T-helper 2 cell treated with Interferon-gamma antibody and Interleukin-4, amounts not matched to agents 5 μg/mL and 100 μg/mL, for 36 hours (primary cell): ENCODE results near the gene ZNF654.

Experiments
- DNase-seq: peaks from one replicate; pipeline ENCODE4 v3.0.0; 2021; ENCODE audit warnings: low spot score
- H3K27ac Mint-ChIP-seq: one replicate; pipeline ENCODE4 v1.8.0; 2021; ENCODE audit warnings: mild to moderate bottlenecking, mixed read lengths
- H3K27me3 Mint-ChIP-seq: one replicate; pipeline ENCODE4 v1.8.0; 2021; ENCODE audit warnings: low read depth, mixed read lengths
- H3K36me3 Mint-ChIP-seq: one replicate; pipeline ENCODE4 v1.8.0; 2021; ENCODE audit warnings: low read depth, mixed read lengths
- H3K4me1 Mint-ChIP-seq: one replicate; pipeline ENCODE4 v1.8.0; 2021; ENCODE audit warnings: low read depth, mixed read lengths
- H3K4me3 Mint-ChIP-seq: one replicate; pipeline ENCODE4 v1.8.0; 2022; ENCODE audit warnings: mild to moderate bottlenecking, moderate library complexity, mixed read lengths
- H3K9me3 Mint-ChIP-seq: one replicate; pipeline ENCODE4 v1.8.0; 2021; ENCODE audit warnings: mixed read lengths

ZNF654 gene

GRCh38 chr3:88133711-88134263 lies 74.7 kb downstream of the ZNF654 start:
- Mint-ChIP-seq H3K4me1 (peaks cover 10% of the 10 kb centered on the region), H3K36me3 (peaks cover 32% of the 10 kb centered on the region), H3K27me3 (no peaks in the 10 kb centered on the region), H3K4me3 (no peak overlapping the region), H3K9me3 (no peaks in the 10 kb centered on the region), H3K27ac (peak overlapping the region; percentile 27)
- no peak for DNase-seq

GRCh38 chr3:88137836-88138235 lies 78.8 kb downstream of the ZNF654 start:
- Mint-ChIP-seq H3K36me3 (peaks cover 41% of the 10 kb centered on the region), H3K4me1 (peaks cover 15% of the 10 kb centered on the region), H3K27me3 (no peaks in the 10 kb centered on the region), H3K4me3 (no peak overlapping the region), H3K9me3 (no peaks in the 10 kb centered on the region), H3K27ac (no peak overlapping the region)
- DNase-seq, result no peak

- H3K27ac Mint-ChIP-seq, result no peak overlapping the region
- H3K4me3 Mint-ChIP-seq, result no peak overlapping the region
- peaks cover 32% of the 10 kb centered on the region for H3K36me3 Mint-ChIP-seq
- H3K4me1 Mint-ChIP-seq, result peaks cover 8% of the 10 kb centered on the region
- no peak for DNase-seq
- no peaks in the 10 kb centered on the region for H3K27me3 Mint-ChIP-seq
- no peaks in the 10 kb centered on the region for H3K9me3 Mint-ChIP-seq
These were observed 82.5 kb downstream of the ZNF654 start for GRCh38 chr3:88141458-88142083.

GRCh38 chr3:88142094-88142624 lies 83.1 kb downstream of the ZNF654 start:
- no peak overlapping the region for H3K27ac Mint-ChIP-seq
- no peak for DNase-seq
- H3K9me3 Mint-ChIP-seq, result no peaks in the 10 kb centered on the region
- no peaks in the 10 kb centered on the region for H3K27me3 Mint-ChIP-seq
- H3K4me1 Mint-ChIP-seq, result peaks cover 10% of the 10 kb centered on the region
- H3K36me3 Mint-ChIP-seq, result peaks cover 30% of the 10 kb centered on the region
- no peak overlapping the region for H3K4me3 Mint-ChIP-seq

GRCh38 chr3:88147261-88147660 lies 88.2 kb downstream of the ZNF654 start:
- Mint-ChIP-seq H3K4me1 (peaks cover 25% of the 10 kb centered on the region), H3K36me3 (peaks cover 16% of the 10 kb centered on the region), H3K4me3 (no peak overlapping the region), H3K9me3 (no peaks in the 10 kb centered on the region), H3K27ac (no peak overlapping the region), H3K27me3 (no peaks in the 10 kb centered on the region)
- no peak for DNase-seq

GRCh38 chr3:88148651-88149050 lies 89.6 kb downstream of the ZNF654 start:
- Mint-ChIP-seq H3K4me1 (peaks cover 33% of the 10 kb centered on the region), H3K36me3 (peaks cover 13% of the 10 kb centered on the region), H3K4me3 (peak overlapping the region; percentile 98), H3K27ac (peak overlapping the region; percentile 98), H3K27me3 (no peaks in the 10 kb centered on the region), H3K9me3 (no peaks in the 10 kb centered on the region)
- DNase-seq, result no peak

GRCh38 chr3:88149101-88149508 lies 90.0 kb downstream of the ZNF654 start:
- DNase-seq, result no peak

GRCh38 chr3:88149509-88150362 lies 90.7 kb downstream of the ZNF654 start, which contains the start of gene C3orf38:
TSS of gene C3orf38 (plus strand) at chr3:88149959. CDS start at chr3:88150053, 94 bp downstream.
- peak; percentile 82 for DNase-seq
- Mint-ChIP-seq H3K36me3 (peaks cover 17% of the 10 kb centered on the region), H3K27ac (peak within 1 kb of the TSS; percentile 99), H3K27me3 (no peaks in the 10 kb centered on the region), H3K9me3 (no peaks in the 10 kb centered on the region), H3K4me3 (peak within 1 kb of the TSS; percentile 98), H3K4me1 (peaks cover 33% of the 10 kb centered on the region)

More at GRCh38 chr3:88149101-88149508, 90.0 kb downstream of the ZNF654 start:
- H3K27ac Mint-ChIP-seq, result peak overlapping the region; percentile 98
- no peaks in the 10 kb centered on the region for H3K27me3 Mint-ChIP-seq
- peaks cover 33% of the 10 kb centered on the region for H3K4me1 Mint-ChIP-seq
- H3K36me3 Mint-ChIP-seq, result peaks cover 13% of the 10 kb centered on the region
- peak overlapping the region; percentile 98 for H3K4me3 Mint-ChIP-seq
- H3K9me3 Mint-ChIP-seq, result no peaks in the 10 kb centered on the region

- Mint-ChIP-seq H3K27me3 (no peaks in the 10 kb centered on the region), H3K4me3 (peak overlapping the region; percentile 98), H3K4me1 (peaks cover 33% of the 10 kb centered on the region), H3K27ac (peak overlapping the region; percentile 99), H3K36me3 (peaks cover 14% of the 10 kb centered on the region), H3K9me3 (no peaks in the 10 kb centered on the region)
- peak; percentile 19 for DNase-seq
These were observed 91.3 kb downstream of the ZNF654 start for GRCh38 chr3:88150371-88150770.

GRCh38 chr3:88150806-88151205 lies 91.8 kb downstream of the ZNF654 start:
- no peak for DNase-seq
- H3K9me3 Mint-ChIP-seq, result no peaks in the 10 kb centered on the region
- no peaks in the 10 kb centered on the region for H3K27me3 Mint-ChIP-seq
- H3K27ac Mint-ChIP-seq, result peak overlapping the region; percentile 99
- H3K4me3 Mint-ChIP-seq, result peak overlapping the region; percentile 98
- peaks cover 33% of the 10 kb centered on the region for H3K4me1 Mint-ChIP-seq
- peaks cover 17% of the 10 kb centered on the region for H3K36me3 Mint-ChIP-seq

GRCh38 chr3:88151358-88151757 lies 92.3 kb downstream of the ZNF654 start:
- peak overlapping the region; percentile 98 for H3K4me3 Mint-ChIP-seq
- peaks cover 35% of the 10 kb centered on the region for H3K4me1 Mint-ChIP-seq
- DNase-seq, result no peak
- no peaks in the 10 kb centered on the region for H3K9me3 Mint-ChIP-seq
- peaks cover 23% of the 10 kb centered on the region for H3K36me3 Mint-ChIP-seq
- H3K27ac Mint-ChIP-seq, result peak overlapping the region; percentile 27
- H3K27me3 Mint-ChIP-seq, result no peaks in the 10 kb centered on the region

GRCh38 chr3:88152841-88153240 lies 93.8 kb downstream of the ZNF654 start:
- no peak for DNase-seq
- Mint-ChIP-seq H3K27ac (no peak overlapping the region), H3K27me3 (no peaks in the 10 kb centered on the region), H3K4me3 (peak overlapping the region; percentile 32), H3K9me3 (no peaks in the 10 kb centered on the region), H3K36me3 (peaks cover 33% of the 10 kb centered on the region), H3K4me1 (peaks cover 40% of the 10 kb centered on the region)

GRCh38 chr3:88166419-88166971 lies 107.4 kb downstream of the ZNF654 start:
- Mint-ChIP-seq H3K9me3 (no peaks in the 10 kb centered on the region), H3K4me1 (peaks cover 6% of the 10 kb centered on the region), H3K4me3 (no peak overlapping the region), H3K36me3 (peaks cover 30% of the 10 kb centered on the region), H3K27ac (no peak overlapping the region), H3K27me3 (no peaks in the 10 kb centered on the region)
- no peak for DNase-seq
